HG02981 (cell line): Measurements from ENCODE around the gene TMEM213.
"Not testable (repeated sequence)": the region's sequence is repeated elsewhere in the genome, so short reads cannot be mapped to it uniquely, and the experiment has no call there.

Experiments
- ATAC-seq: cut with Tn5 transposase; IDR thresholded peaks from one replicate; pipeline ENCODE4 v1.9.1; 2021; ENCODE audit warnings: mild to moderate bottlenecking, moderate library complexity; ENCODE audit not compliant: unreplicated experiment

Gene TMEM213

GRCh38 chr7:138796038-138796615 lies 1.7 kb upstream of the TMEM213 start:
- ATAC-seq = no peak

GRCh38 chr7:138797046-138797445 lies 748 bp upstream of the TMEM213 start:
- not testable (repeated sequence) for ATAC-seq

- ATAC-seq = no peak
These were observed 1.0 kb downstream of the TMEM213 start for GRCh38 chr7:138798836-138799235.

- no peak for ATAC-seq
These were observed 1.7 kb downstream of the TMEM213 start for GRCh38 chr7:138799336-138800000.

GRCh38 chr7:138801256-138801655 lies 3.5 kb downstream of the TMEM213 start:
- no peak for ATAC-seq

GRCh38 chr7:138802706-138803105 lies 4.9 kb downstream of the TMEM213 start:
- ATAC-seq = no peak

GRCh38 chr7:138804618-138805017 lies 6.8 kb downstream of the TMEM213 start:
- ATAC-seq = no peak

GRCh38 chr7:138809346-138809745 lies 11.6 kb downstream of the TMEM213 start:
- no peak for ATAC-seq

- not testable (repeated sequence) for ATAC-seq
These were observed 13.5 kb downstream of the TMEM213 start for GRCh38 chr7:138811327-138811726.

GRCh38 chr7:138813945-138814344 lies 16.2 kb downstream of the TMEM213 start:
- no peak for ATAC-seq

GRCh38 chr7:138814816-138815332 lies 17.1 kb downstream of the TMEM213 start:
- ATAC-seq = no peak

GRCh38 chr7:138816650-138817049 lies 18.9 kb downstream of the TMEM213 start:
- ATAC-seq = no peak

GRCh38 chr7:138819625-138820024 lies 21.8 kb downstream of the TMEM213 start:
- no peak for ATAC-seq

- ATAC-seq = no peak
These were observed 24.1 kb downstream of the TMEM213 start for GRCh38 chr7:138821912-138822311.

- ATAC-seq = no peak
These were observed 25.2 kb downstream of the TMEM213 start for GRCh38 chr7:138822867-138823535.

GRCh38 chr7:138825049-138825721 lies 27.4 kb downstream of the TMEM213 start:
- ATAC-seq = no peak

- ATAC-seq = no peak
These were observed 30.5 kb downstream of the TMEM213 start for GRCh38 chr7:138828302-138828701.

GRCh38 chr7:138829335-138829734 lies 31.5 kb downstream of the TMEM213 start:
- ATAC-seq = no peak

- ATAC-seq = no peak
These were observed 35.2 kb downstream of the TMEM213 start for GRCh38 chr7:138832966-138833365.

- ATAC-seq = no peak
These were observed 35.8 kb downstream of the TMEM213 start for GRCh38 chr7:138833596-138833995.

- no peak for ATAC-seq
These were observed 36.8 kb downstream of the TMEM213 start for GRCh38 chr7:138834583-138834982.
